IMR-90 (cell line): ENCODE results near the gene SLC25A15.

Source experiments
- BHLHE40 ChIP-seq: fragments of 150-350 bp; IDR thresholded peaks from 2 replicates; pipeline ENCODE4 v1.6.1; 2016; ENCODE audit warnings: mild to moderate bottlenecking, low read depth, low read length
- CTCF ChIP-seq: conservative IDR thresholded peaks from 2 replicates; pipeline ENCODE4 v1.5.1; 2012; ENCODE audit warnings: mild to moderate bottlenecking, low read depth, low read length, improper control_type of control experiment
- NFE2L2 ChIP-seq: fragments of 150-350 bp; IDR thresholded peaks from 2 replicates; pipeline ENCODE4 v1.6.1; 2016; ENCODE audit warnings: low read depth, mild to moderate bottlenecking, low read length
- POLR2A ChIP-seq: IDR thresholded peaks from 2 replicates; pipeline ENCODE4 v1.6.1; 2012; ENCODE audit warnings: mild to moderate bottlenecking, low read depth, low read length
- RCOR1 ChIP-seq: IDR thresholded peaks from 2 replicates; pipeline ENCODE4 v1.6.1; 2012; ENCODE audit warnings: mild to moderate bottlenecking, low read length, improper control_type of control experiment; ENCODE audit not compliant: insufficient replicate concordance
- RFX5 ChIP-seq: IDR thresholded peaks from 2 replicates; pipeline ENCODE4 v1.8.0; 2012; ENCODE audit warnings: low read depth, mild to moderate bottlenecking, low read length, moderate library complexity
- SMC3 ChIP-seq: fragments of 150-350 bp; IDR thresholded peaks from 2 replicates; pipeline ENCODE4 v1.6.1; 2016; ENCODE audit warnings: low read depth, mild to moderate bottlenecking, antibody characterized with exemption, low read length, moderate library complexity
- USF2 ChIP-seq: fragments of 150-350 bp; IDR thresholded peaks from 2 replicates; pipeline ENCODE4 v1.6.1; 2017; ENCODE audit warnings: mild to moderate bottlenecking, antibody characterized with exemption, low read length, low read depth

- TF ChIP-seq CTCF (0 out of 2 replicates have a peak, but pooled peaks have one; percentile 4), RFX5 (no peak), BHLHE40 (no peak), USF2 (no peak), RCOR1 (no peak), NFE2L2 (no peak), SMC3 (no peak), POLR2A (no peak)
Observed at GRCh38 chr13:40770609-40770933, 18.8 kb upstream of the SLC25A15 start.
